ENCODE data around the gene VTI1A. TPM values are rescaled to one million over a fixed set of nuclear protein-coding genes. Genes with fewer than 3 reads are reported as not detected.

Gene VTI1A
- total and polyA plus RNA-seq, 9 donors: 7.8 to 48.2 (median 20.0) TPM

- no peak for DNase-seq
- no peaks in the 10 kb centered on the region for H3K9me3 ChIP-seq
- TF ChIP-seq POLR2A (IDR thresholded peaks at IDR 0.05) (no peak), EP300 (IDR thresholded peaks at IDR 0.05) (no peak)
- TF ChIP-seq, protein P1, sequence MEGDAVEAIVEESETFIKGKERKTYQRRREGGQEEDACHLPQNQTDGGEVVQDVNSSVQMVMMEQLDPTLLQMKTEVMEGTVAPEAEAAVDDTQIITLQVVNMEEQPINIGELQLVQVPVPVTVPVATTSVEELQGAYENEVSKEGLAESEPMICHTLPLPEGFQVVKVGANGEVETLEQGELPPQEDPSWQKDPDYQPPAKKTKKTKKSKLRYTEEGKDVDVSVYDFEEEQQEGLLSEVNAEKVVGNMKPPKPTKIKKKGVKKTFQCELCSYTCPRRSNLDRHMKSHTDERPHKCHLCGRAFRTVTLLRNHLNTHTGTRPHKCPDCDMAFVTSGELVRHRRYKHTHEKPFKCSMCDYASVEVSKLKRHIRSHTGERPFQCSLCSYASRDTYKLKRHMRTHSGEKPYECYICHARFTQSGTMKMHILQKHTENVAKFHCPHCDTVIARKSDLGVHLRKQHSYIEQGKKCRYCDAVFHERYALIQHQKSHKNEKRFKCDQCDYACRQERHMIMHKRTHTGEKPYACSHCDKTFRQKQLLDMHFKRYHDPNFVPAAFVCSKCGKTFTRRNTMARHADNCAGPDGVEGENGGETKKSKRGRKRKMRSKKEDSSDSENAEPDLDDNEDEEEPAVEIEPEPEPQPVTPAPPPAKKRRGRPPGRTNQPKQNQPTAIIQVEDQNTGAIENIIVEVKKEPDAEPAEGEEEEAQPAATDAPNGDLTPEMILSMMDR (IDR thresholded peaks at IDR 0.05): no peak
- H3K27ac ChIP-seq: no peak overlapping the region
- no peaks in the 10 kb centered on the region for H3K4me1 ChIP-seq (ENCODE audit: insufficient read depth)
- H3K4me3 ChIP-seq: no peak overlapping the region
- intact Hi-C loops (cut with DNase I): no loop called here
- no peaks in the 10 kb centered on the region for H3K27me3 ChIP-seq
- WGBS, 3 donors: 90 to 96% (median 95%) methylated on average over 4 of the region's 4 CpGs
- H3K36me3 ChIP-seq: no peaks in the 10 kb centered on the region
Observed at GRCh38 chr10:112671743-112672142, 224.7 kb downstream of the VTI1A start.

DNA sequence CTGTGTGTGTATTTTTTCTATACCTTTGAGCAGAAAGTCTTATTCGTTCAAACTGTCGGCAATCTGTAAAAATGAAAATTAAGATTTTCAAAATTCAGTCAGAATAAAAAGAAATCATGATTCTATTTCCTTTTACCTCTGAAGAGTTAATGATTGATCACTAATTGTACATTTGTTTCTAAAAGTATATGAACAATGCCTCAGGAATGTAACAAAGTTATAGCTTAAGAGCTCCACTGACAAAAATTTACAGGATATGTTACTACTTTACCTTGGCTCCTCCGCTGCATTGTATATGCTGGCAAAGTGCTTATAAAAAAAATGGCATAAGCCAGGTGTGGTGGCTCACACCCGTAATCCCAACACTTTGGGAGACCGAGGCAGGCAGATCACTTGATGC lies 225.7 kb downstream of the VTI1A start:
- WGBS, 3 donors: 94 to 98% (median 97%) methylated on average over 5 of the region's 5 CpGs
- TF ChIP-seq, protein P1 (IDR thresholded peaks at IDR 0.05): no peak
- TF ChIP-seq EP300 (IDR thresholded peaks at IDR 0.05): no peak
- TF ChIP-seq POLR2A (IDR thresholded peaks at IDR 0.05): no peak
- intact Hi-C loops (cut with DNase I): no loop called here
- Histone ChIP-seq H3K4me1 (ENCODE audit: insufficient read depth) (no peaks in the 10 kb centered on the region), H3K9me3 (no peaks in the 10 kb centered on the region), H3K27ac (no peak overlapping the region), H3K4me3 (no peak overlapping the region), H3K27me3 (no peaks in the 10 kb centered on the region), H3K36me3 (no peaks in the 10 kb centered on the region)
- DNase-seq: no peak

DNA sequence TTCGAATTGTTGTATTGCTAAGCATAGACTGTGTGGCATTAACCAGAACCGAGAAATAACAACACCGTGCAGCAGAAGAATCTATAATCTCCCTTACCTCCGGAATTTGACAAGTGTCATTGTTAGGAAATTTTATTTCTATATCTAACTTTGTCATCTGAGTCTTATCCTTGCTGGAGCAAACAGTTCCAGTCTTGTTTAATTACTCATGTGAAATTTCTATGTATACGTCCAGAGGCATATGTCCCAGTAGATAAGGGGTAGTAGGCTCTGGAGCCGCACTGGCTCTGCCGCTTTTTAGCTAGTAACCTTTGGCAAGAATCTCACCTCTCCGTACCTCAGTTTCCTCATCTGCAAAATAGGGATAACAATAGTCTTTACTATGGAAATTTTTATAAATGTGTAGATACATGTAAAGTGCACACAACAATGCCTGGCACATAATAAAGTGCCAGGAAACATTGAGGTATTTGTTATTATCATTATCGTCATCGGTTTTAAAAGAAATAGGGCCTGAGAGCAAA lies 228.6 kb downstream of the VTI1A start:
- intact Hi-C loops (cut with DNase I): no loop called here
- 96 to 97% (median 97%) methylated on average over 10 of the region's 10 CpGs for WGBS, 3 donors
- no peaks in the 10 kb centered on the region for H3K9me3 ChIP-seq

DNA sequence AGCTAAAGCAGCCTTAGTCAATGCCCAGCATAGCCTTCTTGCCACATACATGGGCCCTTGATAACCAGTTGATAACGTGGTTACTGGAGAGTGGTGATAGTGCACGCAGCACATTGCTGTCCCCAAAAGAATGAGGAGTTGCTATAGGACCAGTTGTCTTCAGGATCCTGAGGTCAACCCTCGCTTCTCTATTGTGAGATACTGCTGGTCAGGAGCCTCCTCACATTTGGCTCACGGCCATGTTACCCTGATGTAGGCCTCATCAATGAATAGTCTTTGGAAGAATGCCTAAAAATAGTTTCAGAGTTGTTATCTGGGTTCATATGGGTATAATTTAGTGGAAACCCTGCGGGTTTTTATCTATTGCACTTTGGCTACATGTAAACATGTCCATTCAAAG lies 230.7 kb downstream of the VTI1A start:
- no peak overlapping the region for H3K27ac ChIP-seq
- intact Hi-C loops (cut with DNase I): no loop called here
- TF ChIP-seq POLR2A (IDR thresholded peaks at IDR 0.05): no peak
- TF ChIP-seq, protein P1 (IDR thresholded peaks at IDR 0.05): no peak
- no peak for TF ChIP-seq EP300 (IDR thresholded peaks at IDR 0.05)
- WGBS, 3 donors: 74 to 81% (median 77%) methylated on average over 5 of the region's 5 CpGs
- no peaks in the 10 kb centered on the region for H3K27me3 ChIP-seq
- no peaks in the 10 kb centered on the region for H3K9me3 ChIP-seq
- no peak for DNase-seq
- no peak overlapping the region for H3K4me3 ChIP-seq
- H3K4me1 ChIP-seq (ENCODE audit: insufficient read depth): no peaks in the 10 kb centered on the region
- H3K36me3 ChIP-seq: no peaks in the 10 kb centered on the region

More for the DNA sequence above, 228.6 kb downstream of the VTI1A start:
- Histone ChIP-seq H3K27ac (no peak overlapping the region), H3K4me1 (ENCODE audit: insufficient read depth) (no peaks in the 10 kb centered on the region), H3K4me3 (no peak overlapping the region), H3K36me3 (no peaks in the 10 kb centered on the region), H3K27me3 (no peaks in the 10 kb centered on the region)
- no peak for TF ChIP-seq EP300 (IDR thresholded peaks at IDR 0.05)
- TF ChIP-seq POLR2A (IDR thresholded peaks at IDR 0.05): no peak
- TF ChIP-seq, protein P1 (IDR thresholded peaks at IDR 0.05): no peak
- DNase-seq: no peak

Data from ovary (tissue), 9 donors.